ENCODE data around the gene NAT8.
"Not testable (repeated sequence)": the region's sequence is repeated elsewhere in the genome, so short reads cannot be mapped to it uniquely, and the experiment has no call there.

The NAT8 gene

GRCh38 chr2:73642338-73643018 lies at the start of gene NAT8:
Gene NAT8 (minus strand): TSS chr2:73642422. CDS start chr2:73641628, 794 bp downstream.
- no peak for DNase-seq (ENCODE audit: low read depth in 2 of 2)

GRCh38 chr2:73690372-73691088 lies 48.3 kb upstream of the NAT8 start:
- not testable (repeated sequence) for DNase-seq (ENCODE audit: low read depth in 2 of 2)

- not testable (repeated sequence) for DNase-seq (ENCODE audit: low read depth in 2 of 2)
Measured at GRCh38 chr2:73688494-73688893, 46.3 kb upstream of the NAT8 start.

GRCh38 chr2:73685764-73686438 lies 43.7 kb upstream of the NAT8 start:
- no peak for DNase-seq (ENCODE audit: low read depth in 2 of 2)

- DNase-seq (ENCODE audit: low read depth in 2 of 2), result not testable (repeated sequence)
Measured at GRCh38 chr2:73684905-73685304, 42.7 kb upstream of the NAT8 start.

GRCh38 chr2:73684325-73684724 lies 42.1 kb upstream of the NAT8 start:
- DNase-seq (ENCODE audit: low read depth in 2 of 2), result not testable (repeated sequence)

GRCh38 chr2:73679951-73680571 lies 37.8 kb upstream of the NAT8 start:
- DNase-seq (ENCODE audit: low read depth in 2 of 2), result not testable (repeated sequence)

- DNase-seq (ENCODE audit: low read depth in 2 of 2), result not testable (repeated sequence)
Measured at GRCh38 chr2:73679237-73679636, 37.0 kb upstream of the NAT8 start.

GRCh38 chr2:73678008-73678407 lies 35.8 kb upstream of the NAT8 start:
- not testable (repeated sequence) for DNase-seq (ENCODE audit: low read depth in 2 of 2)

- not testable (repeated sequence) for DNase-seq (ENCODE audit: low read depth in 2 of 2)
Measured at GRCh38 chr2:73676211-73676610, 34.0 kb upstream of the NAT8 start.

GRCh38 chr2:73674696-73675157 lies 32.5 kb upstream of the NAT8 start:
- not testable (repeated sequence) for DNase-seq (ENCODE audit: low read depth in 2 of 2)

GRCh38 chr2:73669976-73670375 lies 27.8 kb upstream of the NAT8 start:
- not testable (repeated sequence) for DNase-seq (ENCODE audit: low read depth in 2 of 2)

- not testable (repeated sequence) for DNase-seq (ENCODE audit: low read depth in 2 of 2)
Measured at GRCh38 chr2:73667239-73667638, 25.0 kb upstream of the NAT8 start.

GRCh38 chr2:73654175-73654574 lies 12.0 kb upstream of the NAT8 start:
- DNase-seq (ENCODE audit: low read depth in 2 of 2), result no peak

- no peak for DNase-seq (ENCODE audit: low read depth in 2 of 2)
Measured at GRCh38 chr2:73652348-73652747, 10.1 kb upstream of the NAT8 start.

- no peak for DNase-seq (ENCODE audit: low read depth in 2 of 2)
Measured at GRCh38 chr2:73651591-73652230, 9.5 kb upstream of the NAT8 start.

- DNase-seq (ENCODE audit: low read depth in 2 of 2), result not testable (repeated sequence)
Measured at GRCh38 chr2:73647690-73648089, 5.5 kb upstream of the NAT8 start.

- no peak for DNase-seq (ENCODE audit: low read depth in 2 of 2)
Measured at GRCh38 chr2:73641767-73642062, 507 bp downstream of the NAT8 start.

- DNase-seq (ENCODE audit: low read depth in 2 of 2), result no peak
Measured at GRCh38 chr2:73640946-73641766, 1.1 kb downstream of the NAT8 start.

GRCh38 chr2:73640511-73640911 lies 1.7 kb downstream of the NAT8 start:
- no peak for DNase-seq (ENCODE audit: low read depth in 2 of 2)

GRCh38 chr2:73638429-73638828 lies 3.8 kb downstream of the NAT8 start:
- DNase-seq (ENCODE audit: low read depth in 2 of 2), result no peak
